ENCODE measurements around the gene AKAP9. TPM values are rescaled to one million over a fixed set of nuclear protein-coding genes. Genes with fewer than 3 reads are reported as not detected.

AKAP9 gene
- 17.8 and 17.9 TPM in 2 replicates for total RNA-seq

GRCh38 chr7:91940572-91941341 lies at the start of gene AKAP9:
Gene AKAP9 (plus strand): TSS chr7:91940862. CDS start chr7:91941100, 238 bp downstream.

DNA sequence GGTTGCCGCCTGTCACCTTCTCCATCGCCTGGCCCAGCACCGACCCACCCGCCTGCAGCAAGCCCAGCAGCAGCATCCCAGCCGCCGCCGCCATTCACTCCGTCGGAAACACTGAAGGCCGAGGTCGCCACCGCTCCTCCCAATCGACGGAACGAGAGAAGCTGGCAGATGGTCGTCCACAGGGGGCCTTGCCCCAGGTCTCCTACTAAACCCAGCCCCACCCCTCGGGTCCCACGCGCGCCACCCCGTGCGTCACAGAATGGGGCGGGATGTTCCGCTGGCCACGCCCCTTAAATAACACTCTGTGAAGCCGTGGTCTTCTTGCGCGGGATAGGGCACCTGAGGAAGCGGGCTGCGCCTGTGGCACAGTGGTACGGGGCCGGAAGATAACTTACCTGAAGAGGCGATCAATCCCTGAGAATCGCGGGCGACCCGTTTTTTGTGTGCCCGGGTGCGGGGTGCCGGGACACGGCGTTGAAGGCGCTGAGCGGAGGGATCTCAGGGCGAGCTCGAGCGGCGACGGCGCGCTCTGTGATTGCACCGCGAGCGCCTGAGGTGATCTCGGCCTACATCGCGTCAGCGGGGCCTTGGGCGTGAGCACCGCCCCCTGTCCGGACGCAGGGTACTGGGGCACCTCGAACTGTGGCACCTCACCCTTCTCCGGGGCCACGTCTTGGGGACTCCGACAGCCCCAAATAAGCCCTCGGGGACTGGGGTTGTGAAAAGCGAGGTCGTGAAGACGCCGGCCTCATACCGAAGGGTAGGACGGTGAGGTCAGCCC lies 193.8 kb downstream of the AKAP9 start, which contains the start of gene CYP51A1:
TSS of gene CYP51A1 (minus strand) at position 207 of the 781 bp plus-strand sequence. CDS start at position 94, 113 bp downstream.

Other genes with a start within 250 kb of the AKAP9 start
- 6.5 and 6.6 TPM in 2 replicates for gene MTERF1, start 60.2 kb upstream of the AKAP9 start, total RNA-seq
- 116 and 171 TPM in 2 replicates for gene CYP51A1, start 193.6 kb downstream of the AKAP9 start, total RNA-seq
- not detected in 2 replicates for gene LRRD1, start 238.3 kb downstream of the AKAP9 start, total RNA-seq